Tibial artery (tissue), 4 donors: ENCODE results near the gene LRP1B.

Experiments
- DNase-seq, 2 donors: peaks; one replicate each; pipeline ENCODE4 v3.0.0-alpha.2; 2019
- H3K27ac ChIP-seq, 2 donors: fragments of 200-600 bp; sonication (generic) in 1 of 2; 1 replicate in 1 of 2; 2 replicates in 1 of 2; pipeline ENCODE4 v1.5.1; 2018 to 2019; ENCODE audit warnings: mild to moderate bottlenecking in 1 of 2
- H3K27me3 ChIP-seq, 2 donors: fragments of 200-600 bp; sonication (generic) in 1 of 2; one replicate each; pipeline versions ENCODE4 v1.5.1 to v1.6.0; 2016 to 2019
- H3K36me3 ChIP-seq, 3 donors: fragments of 200-600 bp; sonication (generic) in 2 of 3; one replicate each; pipeline ENCODE4 v1.5.1; 2016 to 2019; ENCODE audit warnings: mild to moderate bottlenecking in 2 of 3
- H3K4me1 ChIP-seq, 4 donors: fragments of 200-600 bp; sonication (generic) in 2 of 4; 1 replicate in 3 of 4; 2 replicates in 1 of 4; pipeline ENCODE4 v1.5.1; 2016 to 2019
- H3K4me3 ChIP-seq, 2 donors: fragments of 200-600 bp; sonication (generic) in 1 of 2; 1 replicate in 1 of 2; 2 replicates in 1 of 2; pipeline ENCODE4 v1.5.1; 2018 to 2019; ENCODE audit warnings: mild to moderate bottlenecking in 2 of 2
- H3K9me3 ChIP-seq, 3 donors: fragments of 200-600 bp; sonication (generic) in 1 of 3; one replicate each; pipeline ENCODE4 v1.5.1; 2016 to 2019
- CTCF ChIP-seq, 2 experiments: fragments of 200-600 bp in 1 of 2; fragments of 450-650 bp in 1 of 2; IDR thresholded peaks; one replicate each; pipeline ENCODE4 v1.5.1; 2017 to 2019; ENCODE audit warnings: antibody characterized with exemption in 2 of 2, mild to moderate bottlenecking in 1 of 2, moderate library complexity in 1 of 2
- intact Hi-C: fragments of 100-400 bp; cut with DNase I; formaldehyde crosslinking; loops from one replicate; pipeline ENCODE4 v1.15.0; 2023; ENCODE audit warnings: low total_unique reads

The LRP1B gene

GRCh38 chr2:140384946-140385345, 1745.9 kb downstream of the LRP1B start:
- Histone ChIP-seq H3K4me1 (no peaks in the 10 kb centered on the region), H3K36me3 (no peaks in the 10 kb centered on the region), H3K4me3 (no peak overlapping the region), H3K9me3 (no peaks in the 10 kb centered on the region), H3K27me3 (no peaks in the 10 kb centered on the region), H3K27ac (no peak overlapping the region)
- no peak for DNase-seq
- TF ChIP-seq CTCF (IDR thresholded peaks at IDR 0.05): no peak
- intact Hi-C loops: no loop called here

DNA sequence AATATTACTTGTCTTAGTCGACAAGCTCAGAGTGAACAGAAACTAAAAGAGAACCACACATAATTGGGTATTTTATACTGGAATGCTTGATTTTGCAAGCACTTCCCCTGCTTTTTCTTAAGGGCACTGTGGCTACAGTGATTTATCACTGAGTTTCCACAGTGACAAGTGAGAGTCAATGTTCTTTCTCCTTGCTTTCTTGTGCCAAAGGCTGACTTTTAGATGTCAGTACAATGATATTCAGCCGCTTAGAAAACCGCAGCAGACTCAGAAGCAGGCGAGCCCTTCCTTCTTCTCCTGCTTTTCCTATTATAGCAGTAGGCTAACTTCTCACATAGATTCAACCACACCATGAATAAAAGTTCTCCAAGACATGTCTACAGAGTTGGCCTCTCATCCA, 1747.0 kb downstream of the LRP1B start:
- H3K4me3 ChIP-seq: no peak overlapping the region
- no peak for TF ChIP-seq CTCF (IDR thresholded peaks at IDR 0.05)
- no peaks in the 10 kb centered on the region for H3K36me3 ChIP-seq
- no peaks in the 10 kb centered on the region for H3K27me3 ChIP-seq
- intact Hi-C loops: no loop called here
- no peaks in the 10 kb centered on the region for H3K4me1 ChIP-seq
- H3K27ac ChIP-seq: no peak overlapping the region
- no peak for DNase-seq
- H3K9me3 ChIP-seq: no peaks in the 10 kb centered on the region

GRCh38 chr2:140376686-140377085, 1754.1 kb downstream of the LRP1B start:
- no peak for DNase-seq
- Histone ChIP-seq H3K4me3 (no peak overlapping the region), H3K4me1 (no peaks in the 10 kb centered on the region), H3K27ac (no peak overlapping the region), H3K36me3 (no peaks in the 10 kb centered on the region), H3K9me3 (no peaks in the 10 kb centered on the region), H3K27me3 (no peaks in the 10 kb centered on the region)
- no peak for TF ChIP-seq CTCF (IDR thresholded peaks at IDR 0.05)
- intact Hi-C loops: no loop called here

- DNase-seq: no peak
- Histone ChIP-seq H3K36me3 (no peaks in the 10 kb centered on the region), H3K4me3 (no peak overlapping the region), H3K4me1 (no peaks in the 10 kb centered on the region), H3K9me3 (no peaks in the 10 kb centered on the region), H3K27me3 (no peaks in the 10 kb centered on the region), H3K27ac (no peak overlapping the region)
- no peak for TF ChIP-seq CTCF (IDR thresholded peaks at IDR 0.05)
- intact Hi-C loops: no loop called here
These were observed 1767.7 kb downstream of the LRP1B start for GRCh38 chr2:140363131-140363530.

GRCh38 chr2:140362361-140362760, 1768.5 kb downstream of the LRP1B start:
- Histone ChIP-seq H3K27me3 (no peaks in the 10 kb centered on the region), H3K9me3 (no peaks in the 10 kb centered on the region), H3K36me3 (no peaks in the 10 kb centered on the region), H3K4me3 (no peak overlapping the region), H3K4me1 (no peaks in the 10 kb centered on the region), H3K27ac (no peak overlapping the region)
- DNase-seq: no peak
- intact Hi-C loops: no loop called here
- TF ChIP-seq CTCF (IDR thresholded peaks at IDR 0.05): no peak

GRCh38 chr2:140359056-140359771, 1771.6 kb downstream of the LRP1B start:
- DNase-seq: no peak
- TF ChIP-seq CTCF (IDR thresholded peaks at IDR 0.05): no peak
- Histone ChIP-seq H3K4me3 (no peak overlapping the region), H3K27ac (no peak overlapping the region), H3K9me3 (no peaks in the 10 kb centered on the region), H3K4me1 (no peaks in the 10 kb centered on the region), H3K27me3 (no peaks in the 10 kb centered on the region), H3K36me3 (no peaks in the 10 kb centered on the region)
- intact Hi-C loops: no loop called here
